ENCODE results near the gene MAPT.

MAPT gene

DNA sequence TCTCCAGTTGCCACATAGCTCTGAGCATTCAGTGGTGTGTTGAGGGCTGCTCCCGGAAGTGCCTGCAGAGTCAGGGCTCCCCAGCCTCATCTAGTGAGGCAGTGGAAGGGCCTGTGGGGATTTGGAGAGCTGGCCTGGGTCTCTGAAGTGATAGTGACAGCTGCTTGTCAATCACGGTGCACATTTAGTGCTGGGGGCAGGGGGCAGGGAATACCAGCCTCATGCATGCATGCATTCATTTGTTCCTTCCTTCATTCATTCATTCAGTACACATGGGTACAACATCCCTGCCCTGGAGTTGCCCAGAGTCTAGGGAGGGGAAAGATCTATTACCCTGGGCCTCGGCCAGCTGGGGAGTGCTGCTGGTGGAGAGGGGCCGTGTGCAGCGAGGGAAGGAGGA, 93.4 kb downstream of the MAPT start:
- H3K9me3 Mint-ChIP-seq, result peaks cover 10% of the 10 kb centered on the region
- no peaks in the 10 kb centered on the region for H3K36me3 Mint-ChIP-seq (ENCODE audit: low read depth)
- H3K27ac Mint-ChIP-seq, result no peak overlapping the region
- H3K4me1 Mint-ChIP-seq, result peaks cover 9% of the 10 kb centered on the region
- DNase-seq, result no peak
- no peak overlapping the region for H3K4me3 Mint-ChIP-seq
- TF ChIP-seq, protein P1, sequence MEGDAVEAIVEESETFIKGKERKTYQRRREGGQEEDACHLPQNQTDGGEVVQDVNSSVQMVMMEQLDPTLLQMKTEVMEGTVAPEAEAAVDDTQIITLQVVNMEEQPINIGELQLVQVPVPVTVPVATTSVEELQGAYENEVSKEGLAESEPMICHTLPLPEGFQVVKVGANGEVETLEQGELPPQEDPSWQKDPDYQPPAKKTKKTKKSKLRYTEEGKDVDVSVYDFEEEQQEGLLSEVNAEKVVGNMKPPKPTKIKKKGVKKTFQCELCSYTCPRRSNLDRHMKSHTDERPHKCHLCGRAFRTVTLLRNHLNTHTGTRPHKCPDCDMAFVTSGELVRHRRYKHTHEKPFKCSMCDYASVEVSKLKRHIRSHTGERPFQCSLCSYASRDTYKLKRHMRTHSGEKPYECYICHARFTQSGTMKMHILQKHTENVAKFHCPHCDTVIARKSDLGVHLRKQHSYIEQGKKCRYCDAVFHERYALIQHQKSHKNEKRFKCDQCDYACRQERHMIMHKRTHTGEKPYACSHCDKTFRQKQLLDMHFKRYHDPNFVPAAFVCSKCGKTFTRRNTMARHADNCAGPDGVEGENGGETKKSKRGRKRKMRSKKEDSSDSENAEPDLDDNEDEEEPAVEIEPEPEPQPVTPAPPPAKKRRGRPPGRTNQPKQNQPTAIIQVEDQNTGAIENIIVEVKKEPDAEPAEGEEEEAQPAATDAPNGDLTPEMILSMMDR (IDR thresholded peaks at IDR 0.05), result no peak
- H3K27me3 Mint-ChIP-seq (ENCODE audit: low read depth, poor library complexity), result no peaks in the 10 kb centered on the region

DNA sequence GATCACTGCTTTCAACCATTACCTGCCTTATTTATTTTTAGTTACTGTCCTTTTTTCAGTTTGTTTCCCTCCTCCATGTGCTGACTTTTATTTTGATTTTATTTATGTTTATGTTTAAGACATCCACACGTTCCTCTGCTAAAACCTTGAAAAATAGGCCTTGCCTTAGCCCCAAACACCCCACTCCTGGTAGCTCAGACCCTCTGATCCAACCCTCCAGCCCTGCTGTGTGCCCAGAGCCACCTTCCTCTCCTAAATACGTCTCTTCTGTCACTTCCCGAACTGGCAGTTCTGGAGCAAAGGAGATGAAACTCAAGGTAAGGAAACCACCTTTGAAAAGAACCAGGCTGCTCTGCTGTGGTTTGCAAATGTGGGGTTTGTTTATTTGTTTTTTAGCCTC, 95.4 kb downstream of the MAPT start:
- Mint-ChIP-seq H3K4me1 (peaks cover 10% of the 10 kb centered on the region), H3K4me3 (no peak overlapping the region)

DNA sequence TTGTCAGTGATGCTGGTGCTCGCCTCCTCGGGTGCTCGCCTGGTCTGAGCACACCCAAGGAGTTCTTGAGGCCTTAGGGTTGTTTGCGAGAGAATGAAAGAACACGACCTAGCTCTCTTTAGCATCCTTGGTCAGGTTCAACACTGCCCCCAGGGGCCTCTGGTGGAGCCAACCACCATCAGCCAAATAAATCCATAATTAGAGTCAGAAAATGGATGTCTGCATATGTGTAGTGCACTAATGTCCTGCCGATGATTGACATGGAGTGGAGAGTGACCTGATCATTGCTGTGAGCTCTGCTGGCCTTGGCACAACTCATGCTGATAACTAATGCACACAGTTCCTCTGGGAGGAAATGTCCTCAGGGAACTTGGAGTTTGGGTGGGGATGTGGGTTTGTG, 96.5 kb downstream of the MAPT start:
- no peak overlapping the region for H3K4me3 Mint-ChIP-seq

More for the DNA sequence above, 95.4 kb downstream of the MAPT start:
- Mint-ChIP-seq H3K27ac (no peak overlapping the region), H3K36me3 (ENCODE audit: low read depth) (no peaks in the 10 kb centered on the region), H3K9me3 (peaks cover 10% of the 10 kb centered on the region), H3K27me3 (ENCODE audit: low read depth, poor library complexity) (no peaks in the 10 kb centered on the region)
- DNase-seq, result no peak
- TF ChIP-seq, protein P1 (IDR thresholded peaks at IDR 0.05), result no peak

DNA sequence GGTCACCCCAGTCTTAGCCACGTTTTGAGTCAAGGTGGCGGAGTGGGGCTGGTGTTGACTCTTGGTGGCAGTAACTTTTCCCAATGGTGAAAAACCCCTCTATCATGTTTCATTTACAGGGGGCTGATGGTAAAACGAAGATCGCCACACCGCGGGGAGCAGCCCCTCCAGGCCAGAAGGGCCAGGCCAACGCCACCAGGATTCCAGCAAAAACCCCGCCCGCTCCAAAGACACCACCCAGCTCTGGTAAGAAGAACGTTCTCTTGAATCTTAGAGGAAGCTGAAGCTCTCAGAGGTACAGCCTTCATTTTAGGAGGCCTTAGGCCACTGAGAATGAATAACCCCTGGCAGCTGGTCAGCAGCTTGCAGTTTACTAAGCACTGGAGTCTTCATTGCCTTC, 97.0 kb downstream of the MAPT start:
- peaks cover 10% of the 10 kb centered on the region for H3K9me3 Mint-ChIP-seq
- TF ChIP-seq, protein P1 (IDR thresholded peaks at IDR 0.05), result no peak
- peaks cover 15% of the 10 kb centered on the region for H3K4me1 Mint-ChIP-seq
- no peak for DNase-seq
- H3K36me3 Mint-ChIP-seq (ENCODE audit: low read depth), result no peaks in the 10 kb centered on the region
- H3K27ac Mint-ChIP-seq, result no peak overlapping the region
- no peak overlapping the region for H3K4me3 Mint-ChIP-seq
- no peaks in the 10 kb centered on the region for H3K27me3 Mint-ChIP-seq (ENCODE audit: low read depth, poor library complexity)

More for the DNA sequence above, 96.5 kb downstream of the MAPT start:
- peaks cover 15% of the 10 kb centered on the region for H3K4me1 Mint-ChIP-seq
- no peaks in the 10 kb centered on the region for H3K27me3 Mint-ChIP-seq (ENCODE audit: low read depth, poor library complexity)
- TF ChIP-seq, protein P1 (IDR thresholded peaks at IDR 0.05), result no peak
- peaks cover 10% of the 10 kb centered on the region for H3K9me3 Mint-ChIP-seq
- H3K36me3 Mint-ChIP-seq (ENCODE audit: low read depth), result no peaks in the 10 kb centered on the region
- peak overlapping the region; percentile 36 for H3K27ac Mint-ChIP-seq
- DNase-seq, result no peak

DNA sequence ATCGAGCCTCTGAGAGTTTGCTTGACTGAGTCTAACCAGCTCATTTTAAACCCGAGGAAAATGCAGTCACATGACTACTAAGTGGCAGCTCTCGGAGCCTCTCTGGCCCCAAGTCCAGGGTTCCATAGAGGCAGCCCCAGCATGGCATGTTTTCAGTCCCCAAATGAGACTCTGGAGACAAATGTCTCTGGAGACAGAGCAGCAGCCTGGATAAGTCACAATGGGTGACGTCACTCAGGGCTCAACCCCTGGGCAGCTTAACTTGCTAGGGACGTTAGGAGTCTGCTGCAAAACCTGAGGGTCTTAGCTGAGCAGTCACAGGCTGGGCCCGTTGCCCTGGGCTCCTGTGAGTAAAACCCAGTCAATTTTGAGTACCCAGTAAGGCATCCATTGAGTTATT, 97.8 kb downstream of the MAPT start:
- TF ChIP-seq, protein P1 (IDR thresholded peaks at IDR 0.05), result no peak
- DNase-seq, result no peak

DNA sequence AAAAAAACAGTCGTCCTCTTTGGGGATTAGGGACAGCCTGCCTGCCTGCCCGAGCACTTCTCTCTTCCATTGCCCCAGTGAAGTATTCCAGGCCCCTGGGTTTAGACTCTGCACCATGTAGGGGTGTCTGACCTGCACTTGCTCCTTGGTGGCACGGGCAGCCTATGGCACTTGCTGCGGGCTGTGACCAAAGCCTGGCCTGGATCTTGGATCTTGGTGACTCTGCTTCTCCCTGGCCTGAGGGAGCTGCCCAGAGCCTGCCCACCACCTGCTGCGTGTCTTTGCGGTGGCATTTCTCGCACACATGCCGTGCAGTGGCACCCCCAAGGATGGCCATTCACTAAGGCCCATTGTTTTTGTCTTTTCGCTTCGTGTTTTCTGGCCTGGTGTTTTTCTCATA, 98.5 kb downstream of the MAPT start:
- no peak for DNase-seq
- TF ChIP-seq, protein P1 (IDR thresholded peaks at IDR 0.05), result no peak
- no peak overlapping the region for H3K4me3 Mint-ChIP-seq
- no peak overlapping the region for H3K27ac Mint-ChIP-seq
- peaks cover 10% of the 10 kb centered on the region for H3K9me3 Mint-ChIP-seq
- no peaks in the 10 kb centered on the region for H3K27me3 Mint-ChIP-seq (ENCODE audit: low read depth, poor library complexity)
- peaks cover 15% of the 10 kb centered on the region for H3K4me1 Mint-ChIP-seq
- H3K36me3 Mint-ChIP-seq (ENCODE audit: low read depth), result no peaks in the 10 kb centered on the region

More for the DNA sequence above, 97.8 kb downstream of the MAPT start:
- Mint-ChIP-seq H3K4me3 (no peak overlapping the region), H3K27ac (no peak overlapping the region), H3K27me3 (ENCODE audit: low read depth, poor library complexity) (no peaks in the 10 kb centered on the region), H3K36me3 (ENCODE audit: low read depth) (no peaks in the 10 kb centered on the region), H3K4me1 (peaks cover 15% of the 10 kb centered on the region), H3K9me3 (peaks cover 10% of the 10 kb centered on the region)
